Transverse colon (tissue), 4 donors: ENCODE data around the gene ANO1.

Experiments
- EP300 ChIP-seq: sonication (generic); formaldehyde crosslinking; IDR thresholded peaks from one replicate; pipeline ENCODE4 v1.6.1; 2017; ENCODE audit warnings: antibody characterized with exemption, low read depth
- POLR2AphosphoS5 ChIP-seq, 3 donors: sonication (generic); formaldehyde crosslinking; IDR thresholded peaks; one replicate each; pipeline ENCODE4 v1.6.1; 2016; ENCODE audit warnings: antibody characterized with exemption in 3 of 3
- TF ChIP-seq, protein P1 (sequence below), 5 experiments: fragments of 200-600 bp in 3 of 5; fragments of 450-650 bp in 2 of 5; sonication (generic) in 3 of 5; IDR thresholded peaks; 1 replicate in 2 of 5; 2 replicates in 3 of 5; pipeline ENCODE4 v1.5.1; 2016 to 2017; ENCODE audit warnings: antibody characterized with exemption in 5 of 5, inconsistent platforms in 3 of 5, mild to moderate bottlenecking in 2 of 5, moderate library complexity in 1 of 5

DNA sequence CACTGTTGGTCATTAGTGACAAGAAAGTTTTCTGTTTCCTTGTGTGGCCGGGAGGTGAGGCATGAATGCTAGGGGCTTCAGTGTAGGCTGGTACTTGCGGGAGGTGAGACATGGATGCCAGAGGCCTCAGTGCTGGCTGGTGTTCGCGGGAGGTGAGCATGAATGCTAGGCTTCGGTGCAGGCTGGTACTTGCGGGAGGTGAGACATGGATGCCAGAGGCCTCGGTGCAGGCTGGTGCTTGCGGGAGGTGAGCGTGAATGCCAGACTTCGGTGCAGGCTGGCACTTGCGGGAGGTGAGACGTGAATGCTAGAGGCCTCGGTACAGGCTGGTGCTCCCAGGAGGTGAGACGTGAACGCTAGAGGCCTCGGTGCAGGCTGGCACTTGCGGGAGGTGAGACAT is 48.4 kb downstream of the ANO1 start:
- TF ChIP-seq, protein P1, sequence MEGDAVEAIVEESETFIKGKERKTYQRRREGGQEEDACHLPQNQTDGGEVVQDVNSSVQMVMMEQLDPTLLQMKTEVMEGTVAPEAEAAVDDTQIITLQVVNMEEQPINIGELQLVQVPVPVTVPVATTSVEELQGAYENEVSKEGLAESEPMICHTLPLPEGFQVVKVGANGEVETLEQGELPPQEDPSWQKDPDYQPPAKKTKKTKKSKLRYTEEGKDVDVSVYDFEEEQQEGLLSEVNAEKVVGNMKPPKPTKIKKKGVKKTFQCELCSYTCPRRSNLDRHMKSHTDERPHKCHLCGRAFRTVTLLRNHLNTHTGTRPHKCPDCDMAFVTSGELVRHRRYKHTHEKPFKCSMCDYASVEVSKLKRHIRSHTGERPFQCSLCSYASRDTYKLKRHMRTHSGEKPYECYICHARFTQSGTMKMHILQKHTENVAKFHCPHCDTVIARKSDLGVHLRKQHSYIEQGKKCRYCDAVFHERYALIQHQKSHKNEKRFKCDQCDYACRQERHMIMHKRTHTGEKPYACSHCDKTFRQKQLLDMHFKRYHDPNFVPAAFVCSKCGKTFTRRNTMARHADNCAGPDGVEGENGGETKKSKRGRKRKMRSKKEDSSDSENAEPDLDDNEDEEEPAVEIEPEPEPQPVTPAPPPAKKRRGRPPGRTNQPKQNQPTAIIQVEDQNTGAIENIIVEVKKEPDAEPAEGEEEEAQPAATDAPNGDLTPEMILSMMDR (IDR thresholded peaks at IDR 0.05) = no peak
- TF ChIP-seq POLR2AphosphoS5 (IDR thresholded peaks at IDR 0.05) (no peak), EP300 (no peak)
